NT2/D1 (cell line): ENCODE results near the gene MBOAT1.

Experiments used
- DNase-seq: peaks from one replicate; pipeline ENCODE4 v3.0.0-alpha.2; 2011; ENCODE audit warnings: low read depth, low spot score
- H3K27me3 ChIP-seq: 2 replicates; pipeline ENCODE4 v1.6.0; 2011; ENCODE audit warnings: mild to moderate bottlenecking; ENCODE audit not compliant: insufficient read length, insufficient read depth
- H3K36me3 ChIP-seq: 2 replicates; pipeline ENCODE4 v1.6.1; 2011; ENCODE audit warnings: mild to moderate bottlenecking, low read length, mixed read lengths; ENCODE audit not compliant: insufficient read depth, insufficient read length
- H3K4me1 ChIP-seq: 2 replicates; pipeline ENCODE4 v1.5.1; 2011; ENCODE audit not compliant: insufficient read depth, insufficient read length
- H3K4me3 ChIP-seq: 2 replicates; pipeline ENCODE4 v1.5.1; 2011; ENCODE audit warnings: low read depth; ENCODE audit not compliant: insufficient read length
- H3K9ac ChIP-seq: 2 replicates; pipeline ENCODE4 v1.6.0; 2011; ENCODE audit warnings: low read depth; ENCODE audit not compliant: insufficient read length
- H3K9me3 ChIP-seq: 2 replicates; pipeline ENCODE4 v1.5.1; 2011; ENCODE audit warnings: mild to moderate bottlenecking, low read length; ENCODE audit not compliant: insufficient read depth
- SUZ12 ChIP-seq: IDR thresholded peaks from 2 replicates; pipeline ENCODE4 v1.6.1; 2011; ENCODE audit not compliant: insufficient read length, insufficient read depth; ENCODE audit errors: extremely low read depth
- YY1 ChIP-seq: IDR thresholded peaks from 2 replicates; pipeline ENCODE4 v1.6.1; 2011; ENCODE audit not compliant: insufficient read length, insufficient read depth
- ZNF274 ChIP-seq: IDR thresholded peaks from 2 replicates; pipeline ENCODE4 v1.6.1; 2011; ENCODE audit warnings: mild to moderate bottlenecking, low read depth, low read length

Gene MBOAT1

DNA sequence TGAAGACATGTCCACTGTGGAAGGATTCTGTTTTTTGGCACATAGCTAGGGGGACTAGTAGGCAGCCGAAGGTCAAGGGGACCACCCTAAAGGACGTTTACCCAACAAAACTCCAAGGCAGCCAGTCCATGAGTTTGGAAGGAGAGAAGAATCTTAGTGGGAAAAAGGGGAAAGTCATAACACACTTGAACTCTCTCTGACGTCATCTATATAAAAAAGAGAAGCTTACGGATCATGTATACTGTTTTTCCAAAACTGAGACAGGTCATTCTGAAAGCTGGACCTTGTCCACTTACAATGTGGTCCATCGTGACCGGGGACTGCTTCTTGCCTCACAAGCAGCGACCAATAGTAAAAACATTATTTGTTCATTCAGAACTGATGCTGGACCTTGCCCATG lies 95.5 kb downstream of the MBOAT1 start:
- no peaks in the 10 kb centered on the region for H3K4me1 ChIP-seq
- no peak overlapping the region for H3K9ac ChIP-seq
- no peaks in the 10 kb centered on the region for H3K9me3 ChIP-seq
- DNase-seq = no peak
- no peak for TF ChIP-seq YY1
- TF ChIP-seq SUZ12 = no peak
- H3K27me3 ChIP-seq = no peaks in the 10 kb centered on the region
- no peaks in the 10 kb centered on the region for H3K36me3 ChIP-seq
- H3K4me3 ChIP-seq = no peak overlapping the region

GRCh38 chr6:20115246-20115980 lies 96.9 kb downstream of the MBOAT1 start:
- Histone ChIP-seq H3K9me3 (no peaks in the 10 kb centered on the region), H3K4me3 (no peak overlapping the region), H3K9ac (no peak overlapping the region), H3K4me1 (no peaks in the 10 kb centered on the region), H3K27me3 (no peaks in the 10 kb centered on the region), H3K36me3 (no peaks in the 10 kb centered on the region)
- no peak for TF ChIP-seq SUZ12
- TF ChIP-seq ZNF274 = no peak
- TF ChIP-seq YY1 = no peak
- DNase-seq = no peak

DNA sequence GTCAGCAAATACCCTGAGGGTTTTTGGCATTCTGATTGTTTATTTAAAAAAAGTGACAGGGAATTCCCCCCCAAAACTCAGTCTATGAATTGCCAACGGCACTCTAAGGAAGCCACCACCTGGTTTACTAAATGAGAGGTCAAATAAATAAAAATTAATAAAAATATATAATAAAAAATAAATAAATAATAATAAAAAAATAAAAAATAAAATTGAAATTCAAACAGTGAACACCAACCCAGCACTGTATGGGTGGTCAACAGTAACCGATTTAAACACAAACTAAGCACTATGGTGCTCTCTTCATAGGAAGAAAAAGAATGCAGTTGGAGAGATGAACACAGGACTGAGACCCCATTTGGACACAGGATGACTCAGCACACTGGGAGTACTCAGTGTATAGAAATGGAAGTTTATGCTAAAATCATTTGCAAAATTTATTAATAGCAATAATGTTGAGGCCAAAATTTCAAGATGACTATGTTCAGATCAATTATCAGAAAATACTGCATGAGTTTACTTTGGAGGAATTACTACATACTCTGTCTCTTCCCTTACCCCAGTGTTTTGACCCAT lies 98.5 kb downstream of the MBOAT1 start:
- Histone ChIP-seq H3K4me3 (no peak overlapping the region), H3K36me3 (no peaks in the 10 kb centered on the region), H3K9me3 (no peaks in the 10 kb centered on the region), H3K27me3 (no peaks in the 10 kb centered on the region), H3K9ac (no peak overlapping the region), H3K4me1 (no peaks in the 10 kb centered on the region)
- no peak for DNase-seq
- TF ChIP-seq ZNF274 (no peak), YY1 (no peak), SUZ12 (no peak)

- Histone ChIP-seq H3K9ac (no peak overlapping the region), H3K9me3 (no peaks in the 10 kb centered on the region), H3K4me3 (no peak overlapping the region), H3K4me1 (no peaks in the 10 kb centered on the region), H3K36me3 (no peaks in the 10 kb centered on the region), H3K27me3 (no peaks in the 10 kb centered on the region)
- no peak for DNase-seq
- TF ChIP-seq SUZ12 = no peak
- no peak for TF ChIP-seq ZNF274
- no peak for TF ChIP-seq YY1
These were observed 99.4 kb downstream of the MBOAT1 start for GRCh38 chr6:20112841-20113240.

GRCh38 chr6:20112241-20112640 lies 100.0 kb downstream of the MBOAT1 start:
- no peak overlapping the region for H3K4me3 ChIP-seq
- TF ChIP-seq SUZ12 (no peak), ZNF274 (no peak), YY1 (no peak)
- H3K9ac ChIP-seq = no peak overlapping the region
- no peaks in the 10 kb centered on the region for H3K9me3 ChIP-seq
- no peaks in the 10 kb centered on the region for H3K4me1 ChIP-seq
- H3K27me3 ChIP-seq = no peaks in the 10 kb centered on the region
- no peaks in the 10 kb centered on the region for H3K36me3 ChIP-seq
- DNase-seq = no peak

GRCh38 chr6:20110478-20110877 lies 101.8 kb downstream of the MBOAT1 start:
- Histone ChIP-seq H3K9ac (no peak overlapping the region), H3K27me3 (no peaks in the 10 kb centered on the region), H3K36me3 (no peaks in the 10 kb centered on the region), H3K9me3 (no peaks in the 10 kb centered on the region), H3K4me1 (no peaks in the 10 kb centered on the region), H3K4me3 (no peak overlapping the region)
- DNase-seq = no peak
- no peak for TF ChIP-seq YY1
- no peak for TF ChIP-seq SUZ12
- no peak for TF ChIP-seq ZNF274

DNA sequence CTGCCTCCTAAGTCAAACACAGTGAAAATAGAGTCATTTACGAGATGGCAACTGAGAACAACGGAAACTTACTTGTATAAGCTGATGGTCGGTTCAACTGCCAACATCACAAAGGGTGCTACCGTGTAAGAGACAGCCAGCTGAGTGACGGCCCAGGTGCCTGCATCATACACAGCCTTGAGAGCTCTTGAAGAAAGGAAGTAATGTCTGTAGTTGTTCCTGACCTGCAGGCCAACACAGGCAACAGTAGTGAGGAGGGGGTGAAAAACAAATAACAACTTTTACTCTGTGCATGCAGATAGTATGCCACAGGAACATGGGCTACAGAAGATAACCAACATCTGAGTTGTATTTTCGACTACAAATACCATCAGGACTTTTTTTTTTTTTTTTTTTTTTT lies 102.7 kb downstream of the MBOAT1 start:
- H3K4me1 ChIP-seq = no peaks in the 10 kb centered on the region

More for the DNA sequence above, 102.7 kb downstream of the MBOAT1 start:
- Histone ChIP-seq H3K4me3 (no peak overlapping the region), H3K36me3 (no peaks in the 10 kb centered on the region), H3K27me3 (no peaks in the 10 kb centered on the region), H3K9ac (no peak overlapping the region), H3K9me3 (no peaks in the 10 kb centered on the region)
- DNase-seq = no peak
- TF ChIP-seq ZNF274 = no peak
- TF ChIP-seq YY1 = no peak
- no peak for TF ChIP-seq SUZ12
